Measurements from ENCODE around the gene MACF1.
"Not testable (repeated sequence)": the region's sequence is repeated elsewhere in the genome, so short reads cannot be mapped to it uniquely, and the experiment has no call there.

MACF1 gene

DNA sequence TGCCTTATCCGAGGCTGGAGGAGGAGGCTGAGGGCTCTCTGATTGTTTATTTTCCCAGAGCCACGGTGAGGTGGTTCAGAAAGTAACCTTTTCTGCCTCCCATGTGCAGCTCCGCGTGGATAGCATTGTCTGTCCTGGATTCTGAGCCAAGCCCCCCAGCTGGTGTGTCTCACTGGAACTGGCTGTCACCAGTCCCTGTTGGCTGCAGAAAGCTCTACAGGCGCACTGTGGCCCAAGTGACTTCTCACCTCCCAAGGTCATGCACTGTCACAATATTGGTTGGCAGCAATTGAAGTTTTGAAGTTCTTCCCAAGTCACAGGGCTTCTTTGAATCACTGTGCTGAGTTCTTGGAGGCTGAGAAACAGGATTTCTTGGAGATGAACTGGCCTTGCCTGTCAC is 295.2 kb downstream of the MACF1 start:
- TF ChIP-seq, protein P1, sequence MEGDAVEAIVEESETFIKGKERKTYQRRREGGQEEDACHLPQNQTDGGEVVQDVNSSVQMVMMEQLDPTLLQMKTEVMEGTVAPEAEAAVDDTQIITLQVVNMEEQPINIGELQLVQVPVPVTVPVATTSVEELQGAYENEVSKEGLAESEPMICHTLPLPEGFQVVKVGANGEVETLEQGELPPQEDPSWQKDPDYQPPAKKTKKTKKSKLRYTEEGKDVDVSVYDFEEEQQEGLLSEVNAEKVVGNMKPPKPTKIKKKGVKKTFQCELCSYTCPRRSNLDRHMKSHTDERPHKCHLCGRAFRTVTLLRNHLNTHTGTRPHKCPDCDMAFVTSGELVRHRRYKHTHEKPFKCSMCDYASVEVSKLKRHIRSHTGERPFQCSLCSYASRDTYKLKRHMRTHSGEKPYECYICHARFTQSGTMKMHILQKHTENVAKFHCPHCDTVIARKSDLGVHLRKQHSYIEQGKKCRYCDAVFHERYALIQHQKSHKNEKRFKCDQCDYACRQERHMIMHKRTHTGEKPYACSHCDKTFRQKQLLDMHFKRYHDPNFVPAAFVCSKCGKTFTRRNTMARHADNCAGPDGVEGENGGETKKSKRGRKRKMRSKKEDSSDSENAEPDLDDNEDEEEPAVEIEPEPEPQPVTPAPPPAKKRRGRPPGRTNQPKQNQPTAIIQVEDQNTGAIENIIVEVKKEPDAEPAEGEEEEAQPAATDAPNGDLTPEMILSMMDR (IDR thresholded peaks at IDR 0.05; ENCODE audit: low read length, missing control alignments): no peak
- H3K4me3 ChIP-seq (replicated peaks; ENCODE audit: low read depth, low read length): no peak overlapping the region

DNA sequence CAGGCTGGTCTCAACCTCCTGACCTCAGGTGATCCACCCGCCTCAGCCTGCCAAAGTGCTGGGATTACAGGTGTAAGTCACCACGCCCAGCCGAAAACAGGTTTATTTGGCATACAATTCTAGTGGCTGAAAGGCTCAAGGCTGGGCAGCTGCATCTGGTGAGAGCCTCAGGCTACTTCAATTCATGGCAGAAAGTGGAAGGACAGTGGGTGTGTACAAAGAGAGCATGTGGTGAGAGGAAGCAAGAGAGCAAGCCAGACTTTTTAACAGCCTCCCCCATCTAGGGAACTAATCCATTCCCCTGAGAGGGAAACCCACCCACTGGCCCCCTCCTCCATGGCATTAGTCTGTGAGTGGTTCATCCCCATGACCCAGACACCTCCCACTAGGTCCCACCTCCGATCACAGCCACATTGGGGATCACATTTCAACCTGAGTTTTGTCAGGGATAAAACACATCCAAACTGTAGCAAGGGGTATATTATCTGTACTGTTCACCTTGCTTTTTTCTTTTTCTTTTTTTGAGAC is 296.4 kb downstream of the MACF1 start:
- no peak overlapping the region for H3K4me3 ChIP-seq (replicated peaks; ENCODE audit: low read depth, low read length)
- TF ChIP-seq, protein P1 (IDR thresholded peaks at IDR 0.05; ENCODE audit: low read length, missing control alignments): no peak
- DNase-seq (ENCODE audit: low read depth): no peak

More for the DNA sequence above, 295.2 kb downstream of the MACF1 start:
- no peak for DNase-seq (ENCODE audit: low read depth)

DNA sequence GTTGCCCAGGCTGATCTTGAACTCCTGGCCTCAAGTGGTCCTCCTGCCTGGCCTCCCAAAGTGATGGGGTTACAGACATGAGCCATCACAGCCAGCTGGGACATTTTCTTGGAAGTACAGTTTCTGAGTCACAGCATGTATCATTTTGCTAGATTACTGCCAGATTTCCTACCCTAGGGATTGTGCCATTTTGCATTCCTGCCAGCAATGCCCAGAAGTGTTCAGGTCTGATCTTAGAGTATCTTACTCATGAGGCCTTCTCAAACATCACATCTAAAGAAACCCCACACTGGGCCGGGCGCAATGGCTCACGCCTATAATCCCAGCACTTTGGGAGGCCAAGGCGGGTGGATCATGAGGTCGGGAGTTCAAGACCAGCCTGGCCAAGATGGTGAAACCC is 297.2 kb downstream of the MACF1 start:
- H3K4me3 ChIP-seq (replicated peaks; ENCODE audit: low read depth, low read length): no peak overlapping the region
- TF ChIP-seq, protein P1 (IDR thresholded peaks at IDR 0.05; ENCODE audit: low read length, missing control alignments): no peak
- peak; percentile 77 for DNase-seq (ENCODE audit: low read depth)

DNA sequence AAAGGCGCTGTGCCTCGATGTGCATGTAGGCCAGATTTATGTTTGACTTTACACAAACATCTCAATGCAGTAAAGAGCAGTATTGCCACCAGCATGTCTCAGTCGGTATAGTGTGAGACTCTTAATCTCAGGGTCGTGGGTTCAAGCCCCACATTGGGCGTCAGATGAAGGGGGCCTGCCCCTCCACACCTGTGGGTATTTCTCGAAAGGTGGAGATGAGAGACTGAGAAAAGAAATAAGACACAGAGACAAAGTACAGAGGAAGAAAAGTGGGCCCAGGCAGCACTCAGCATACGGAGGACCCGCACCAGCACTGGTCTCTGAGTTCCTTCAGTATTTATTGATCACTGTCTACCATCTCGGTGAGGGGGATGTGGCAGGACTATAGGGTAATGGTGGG is 299.9 kb downstream of the MACF1 start:
- H3K4me3 ChIP-seq (replicated peaks; ENCODE audit: low read depth, low read length); DNase-seq (ENCODE audit: low read depth): not testable (repeated sequence)

DNA sequence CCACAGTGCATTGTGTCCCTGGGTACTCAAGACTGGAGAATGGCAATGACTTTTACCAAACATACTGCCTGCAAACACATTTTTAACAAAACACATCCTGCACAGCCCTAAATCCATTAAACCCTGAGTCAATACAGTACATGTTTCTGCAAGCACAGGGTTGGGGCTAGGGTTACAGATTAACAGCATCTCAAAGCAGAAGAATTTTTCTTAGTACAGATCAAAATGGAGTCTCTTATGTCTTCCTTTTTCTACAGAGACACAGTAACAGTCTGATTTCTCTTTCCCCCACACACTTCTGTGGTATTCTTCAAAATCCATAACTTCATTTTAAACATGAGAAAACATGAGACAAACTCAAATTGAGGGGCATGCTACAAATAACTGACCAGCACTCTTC is 300.8 kb downstream of the MACF1 start:
- H3K4me3 ChIP-seq (replicated peaks; ENCODE audit: low read depth, low read length): no peak overlapping the region
- TF ChIP-seq, protein P1 (IDR thresholded peaks at IDR 0.05; ENCODE audit: low read length, missing control alignments): no peak
- no peak for DNase-seq (ENCODE audit: low read depth)

DNA sequence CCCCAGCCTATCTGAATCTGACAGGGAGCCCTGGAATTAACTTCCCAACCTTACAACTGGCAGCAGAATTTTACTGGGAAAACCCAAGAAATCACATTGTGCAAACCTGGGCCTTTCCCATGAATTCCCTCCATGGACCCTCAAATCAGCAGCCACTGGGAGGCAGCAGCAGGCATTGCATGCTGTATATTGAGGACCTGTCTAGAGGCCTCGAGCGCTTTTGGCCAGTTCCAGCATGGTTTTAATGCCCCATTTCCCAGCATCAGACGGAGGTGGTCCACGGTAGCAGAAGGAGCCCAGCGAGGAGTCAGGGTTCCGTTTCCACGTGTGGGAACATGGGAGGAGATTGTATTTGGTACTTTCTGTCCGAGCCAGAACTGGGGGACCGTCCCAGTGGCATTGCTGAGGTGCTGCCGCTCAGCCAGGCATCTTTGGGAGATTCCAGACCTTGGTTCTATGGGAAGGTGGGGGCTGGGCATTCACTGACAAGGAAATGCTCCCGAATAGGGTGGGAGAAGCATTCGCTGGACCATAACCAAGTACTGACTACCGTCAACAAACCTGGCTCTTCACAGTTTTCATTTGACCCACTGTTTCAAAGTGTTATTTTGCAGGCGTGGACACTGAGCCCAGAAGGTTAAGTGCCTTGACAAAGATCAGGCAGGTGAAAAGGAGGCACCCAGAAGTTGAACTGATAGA is 302.9 kb downstream of the MACF1 start:
- DNase-seq (ENCODE audit: low read depth): no peak
- no peak overlapping the region for H3K4me3 ChIP-seq (replicated peaks; ENCODE audit: low read depth, low read length)
- TF ChIP-seq, protein P1 (IDR thresholded peaks at IDR 0.05; ENCODE audit: low read length, missing control alignments): peak; percentile 42

DNA sequence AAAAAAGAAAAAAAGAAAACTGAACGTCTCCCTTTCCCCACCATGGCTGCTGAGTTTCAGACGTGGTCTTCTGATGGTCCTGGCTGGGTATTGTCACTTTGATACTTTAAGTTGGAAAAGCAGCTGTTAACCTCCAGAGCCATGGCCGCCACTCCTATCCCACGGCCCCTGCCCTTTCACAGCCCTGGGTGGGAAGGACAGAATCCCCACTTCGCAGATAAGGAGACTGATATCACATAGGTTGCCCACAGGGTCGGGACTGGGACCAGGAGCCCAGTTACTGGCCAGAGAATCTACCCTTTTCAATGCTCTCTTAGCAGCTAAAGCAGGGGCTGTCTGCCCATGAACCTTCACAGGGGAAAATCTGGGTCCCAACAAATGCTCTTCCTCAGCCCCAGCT is 303.8 kb downstream of the MACF1 start:
- TF ChIP-seq, protein P1 (IDR thresholded peaks at IDR 0.05; ENCODE audit: low read length, missing control alignments): no peak
- no peak overlapping the region for H3K4me3 ChIP-seq (replicated peaks; ENCODE audit: low read depth, low read length)
- no peak for DNase-seq (ENCODE audit: low read depth)
